HepG2 (cell line): ENCODE measurements around the gene PPP1R27. TPM values are rescaled to one million over a fixed set of nuclear protein-coding genes. Genes with fewer than 3 reads are reported as not detected.

Source experiments
- ATAC-seq: fragments of 200-7000 bp; cut with Tn5 transposase; 3 replicates; pipeline ENCODE4 v1.9.1; 2020; ENCODE audit warnings: mild to moderate bottlenecking, moderate library complexity
- BruUV-seq: library from RNA; stranded (reverse); fragments of 400-500 nt; replicated peaks from 2 replicates; lab custom pipeline; 2021; lab: Mats Ljungman, UMichigan
- CTCF ChIA-PET: fragments of 300-600 bp; formaldehyde crosslinking; extraction: SDS; loops from one replicate; lab custom pipeline; 2021; ENCODE audit warnings: low total read pairs, inconsistent platforms, low intra/inter-chr PET ratio; lab: Yijun Ruan, JAX
- POLR2A ChIA-PET: fragments of 350-600 bp; sonication (Branson Sonifier 250); formaldehyde crosslinking; loops from one replicate; lab custom pipeline; 2020; ENCODE audit warnings: antibody characterized with exemption, inconsistent platforms; lab: Yijun Ruan, JAX
- DNase-seq: peaks from one replicate; pipeline ENCODE4 v3.0.0-alpha.2; 2015; ENCODE audit warnings: low spot score
- FAIRE-seq: peaks from 3 replicates; lab custom pipeline; 2011; peaks lifted over from hg19 to GRCh38; lab: Jason Lieb, UNC
- H2AFZ ChIP-seq: one replicate; pipeline ENCODE4 v1.6.1; 2011; ENCODE audit warnings: low read length, inconsistent platforms
- H3K27ac ChIP-seq: fragments of 300-600 bp; 3 replicates; pipeline ENCODE4 v1.8.0; 2011; ENCODE audit warnings: mixed run types, mild to moderate bottlenecking, mixed read lengths, low read length, inconsistent platforms; ENCODE audit not compliant: insufficient read depth; ENCODE audit errors: extremely low read length
- H3K27me3 ChIP-seq, 2 experiments: fragments of 200-600 bp in 1 of 2; 2 replicates in 1 of 2; 3 replicates in 1 of 2; pipeline versions ENCODE4 v1.6.0 to v1.8.0; 2011; ENCODE audit warnings: low read length in 2 of 2, mild to moderate bottlenecking in 2 of 2, moderate library complexity in 2 of 2, inconsistent platforms in 1 of 2; ENCODE audit not compliant: insufficient read depth in 2 of 2, control insufficient read depth in 1 of 2
- H3K36me3 ChIP-seq, 2 experiments: fragments of 200-600 bp in 1 of 2; replicated peaks in 1 of 2; 2 replicates in 1 of 2; 3 replicates in 1 of 2; pipeline versions ENCODE4 v1.5.1 to v1.8.0; 2011; ENCODE audit warnings: low read length in 2 of 2, inconsistent platforms in 1 of 2; ENCODE audit not compliant: insufficient read depth in 2 of 2, control insufficient read depth in 1 of 2
- H3K4me1 ChIP-seq: 2 replicates; pipeline ENCODE4 v1.5.1; 2012; ENCODE audit warnings: low read length, inconsistent platforms; ENCODE audit not compliant: insufficient read depth
- H3K4me2 ChIP-seq: 2 replicates; pipeline ENCODE4 v1.6.0; 2011; ENCODE audit warnings: low read depth, low read length, inconsistent platforms
- H3K4me3 ChIP-seq, 3 experiments: fragments of 200-600 bp in 1 of 3; sonication (generic), shearing (Covaris generic) in 1 of 3; replicated peaks in 1 of 3; 2 replicates each; pipeline ENCODE4 v1.5.1; 2011 to 2016; ENCODE audit warnings: low read length in 3 of 3, inconsistent platforms in 2 of 3, low read depth in 2 of 3, mild to moderate bottlenecking in 2 of 3, control low read depth in 1 of 3, mixed read lengths in 1 of 3; ENCODE audit not compliant: insufficient read depth in 1 of 3
- H3K79me2 ChIP-seq: one replicate; pipeline ENCODE4 v1.6.1; 2011; ENCODE audit warnings: low read length, inconsistent platforms; ENCODE audit not compliant: insufficient read depth
- H3K9ac ChIP-seq: 2 replicates; pipeline ENCODE4 v1.6.0; 2011; ENCODE audit warnings: mild to moderate bottlenecking, low read depth, low read length, inconsistent platforms; ENCODE audit not compliant: insufficient read depth
- H3K9me3 ChIP-seq: 2 replicates; pipeline ENCODE4 v1.5.1; 2012; ENCODE audit warnings: mild to moderate bottlenecking, low read length
- H4K20me1 ChIP-seq: 2 replicates; pipeline ENCODE4 v1.6.0; 2011; ENCODE audit warnings: inconsistent platforms, mild to moderate bottlenecking, low read length, moderate library complexity; ENCODE audit not compliant: insufficient read depth
- ARNT2 ChIP-seq: sonication (generic); formaldehyde crosslinking; IDR thresholded peaks from 2 replicates; pipeline ENCODE4 v1.8.0; 2022; ENCODE audit warnings: mild to moderate bottlenecking, low read depth, missing genetic modification reagents, moderate library complexity
- CENPT ChIP-seq: sonication (generic); formaldehyde crosslinking; IDR thresholded peaks from 2 replicates; pipeline ENCODE4 v1.8.0; 2022; ENCODE audit warnings: low read depth, mild to moderate bottlenecking, moderate library complexity, missing genetic modification reagents
- POLR2G ChIP-seq: fragments of 200-400 bp; formaldehyde crosslinking; IDR thresholded peaks from 2 replicates; pipeline ENCODE4 v1.6.1; 2018; ENCODE audit warnings: mild to moderate bottlenecking, low read depth, low read length, moderate library complexity
- SAFB2 ChIP-seq: sonication (generic); formaldehyde crosslinking; IDR thresholded peaks from 2 replicates; pipeline ENCODE4 v1.5.1; 2020; ENCODE audit warnings: missing genetic modification reagents, low read depth, mild to moderate bottlenecking, borderline replicate concordance
- SMAD1 ChIP-seq: sonication (generic); formaldehyde crosslinking; IDR thresholded peaks from 2 replicates; pipeline ENCODE4 v1.4.0; 2020; ENCODE audit warnings: missing genetic modification reagents, low read depth, mild to moderate bottlenecking, borderline replicate concordance
- U2AF1 ChIP-seq: fragments of 200-400 bp; formaldehyde crosslinking; optimal IDR thresholded peaks from 2 replicates; pipeline ENCODE3; 2017; ENCODE audit warnings: mild to moderate bottlenecking, low read depth, low read length
- XBP1 ChIP-seq: sonication (generic); formaldehyde crosslinking; IDR thresholded peaks from 2 replicates; pipeline ENCODE4 v1.5.0; 2020; ENCODE audit warnings: missing genetic modification reagents
- ZBTB33 ChIP-seq: sonication (generic); formaldehyde crosslinking; IDR thresholded peaks from 2 replicates; pipeline ENCODE4 v1.4.0; 2020; ENCODE audit warnings: missing genetic modification reagents
- ZIK1 ChIP-seq: sonication (generic); formaldehyde crosslinking; IDR thresholded peaks from 2 replicates; pipeline ENCODE4 v1.5.0; 2020; ENCODE audit warnings: mild to moderate bottlenecking, low read depth, missing genetic modification reagents, borderline replicate concordance
- ZNF121 ChIP-seq: sonication (generic); formaldehyde crosslinking; IDR thresholded peaks from 2 replicates; pipeline ENCODE4 v1.5.0; 2020; ENCODE audit warnings: mild to moderate bottlenecking, missing genetic modification reagents
- ZNF660 ChIP-seq: sonication (generic); formaldehyde crosslinking; IDR thresholded peaks from 2 replicates; pipeline ENCODE4 v1.5.1; 2020; ENCODE audit warnings: mild to moderate bottlenecking, low read depth, missing genetic modification reagents, borderline replicate concordance
- ZNF768 ChIP-seq: sonication (generic); formaldehyde crosslinking; IDR thresholded peaks from 2 replicates; pipeline ENCODE4 v1.4.0; 2020; ENCODE audit warnings: missing genetic modification reagents
- ZNF770 ChIP-seq: sonication (generic); formaldehyde crosslinking; IDR thresholded peaks from 2 replicates; pipeline ENCODE4 v1.5.0; 2020; ENCODE audit warnings: mild to moderate bottlenecking, missing genetic modification reagents
- ZNF790 ChIP-seq: sonication (generic); formaldehyde crosslinking; IDR thresholded peaks from 2 replicates; pipeline ENCODE4 v1.8.0; 2022; ENCODE audit warnings: missing genetic modification reagents, mild to moderate bottlenecking, borderline replicate concordance
- WGBS: methylation state at CpG from one replicate; pipeline ENCODE4 v1.1.6; 2017; ENCODE audit warnings: low lambda C conversion rate; 5-methylcytosine and 5-hydroxymethylcytosine counted together
- in situ Hi-C: cut with HindIII; loops from 2 replicates; pipeline ENCODE4 v1.10.0; 2017; ENCODE audit warnings: low pct_unique_long_range_greater_than_20kb; ENCODE audit not compliant: extremely low pct_ligation_motif_present
- intact Hi-C: fragments of 100-400 bp; cut with micrococcal nuclease; formaldehyde crosslinking; loops from one replicate; pipeline ENCODE4 v1.10.0; 2022; ENCODE audit not compliant: unreplicated experiment
- polyA plus RNA-seq, 8 experiments: library from polyadenylated mRNA; depleted of rRNA in 3 of 8; stranded (reverse) in 7 of 8; unstranded in 1 of 8; fragments of >200 nt; fragmentation: Illumina TruSeq in 4 of 8; extraction: Trizol in 4 of 8; gene quantifications; 2 replicates each; pipeline versions ENCODE4 v1.2.1 to v1.2.3, GENCODE V29; 2011 to 2016; ENCODE audit warnings: low read depth in 4 of 8, missing spikeins in 1 of 8, mixed read lengths in 1 of 8; ENCODE audit not compliant: insufficient read depth in 1 of 8
- total RNA-seq, 5 experiments: library from RNA; depleted of rRNA; stranded (reverse); fragments of >200 nt; fragmentation: Illumina TruSeq; extraction: Trizol; gene quantifications; 2 replicates each; pipeline ENCODE4 v1.2.3, GENCODE V29; 2016; ENCODE audit warnings: low read depth in 1 of 5
- TF ChIP-seq, protein P1 (sequence below): sonication (generic); formaldehyde crosslinking; IDR thresholded peaks from 2 replicates; pipeline ENCODE4 v1.8.1; 2022; ENCODE audit warnings: mild to moderate bottlenecking, missing genetic modification reagents
- TF ChIP-seq, protein P2 (sequence below): sonication (generic); formaldehyde crosslinking; IDR thresholded peaks from 2 replicates; pipeline ENCODE4 v1.9.0; 2021; ENCODE audit warnings: missing genetic modification reagents, borderline replicate concordance

Gene PPP1R27
- total and polyA plus RNA-seq, 2 of the 13 experiments (the other 11 are each of a cell fraction or from before 2014, with no cell fraction given) = 0.17 to 1.00 TPM

- no peaks in the 10 kb centered on the region for H3K9me3 ChIP-seq
- no peaks in the 10 kb centered on the region for H3K27me3 ChIP-seq
- TF ChIP-seq ZBTB33 (CRISPR knock-in tag) = peak; percentile 56; the same call in 1 of the 2 replicates
- TF ChIP-seq, protein P1, sequence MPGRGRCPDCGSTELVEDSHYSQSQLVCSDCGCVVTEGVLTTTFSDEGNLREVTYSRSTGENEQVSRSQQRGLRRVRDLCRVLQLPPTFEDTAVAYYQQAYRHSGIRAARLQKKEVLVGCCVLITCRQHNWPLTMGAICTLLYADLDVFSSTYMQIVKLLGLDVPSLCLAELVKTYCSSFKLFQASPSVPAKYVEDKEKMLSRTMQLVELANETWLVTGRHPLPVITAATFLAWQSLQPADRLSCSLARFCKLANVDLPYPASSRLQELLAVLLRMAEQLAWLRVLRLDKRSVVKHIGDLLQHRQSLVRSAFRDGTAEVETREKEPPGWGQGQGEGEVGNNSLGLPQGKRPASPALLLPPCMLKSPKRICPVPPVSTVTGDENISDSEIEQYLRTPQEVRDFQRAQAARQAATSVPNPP (CRISPR knock-in tag) = 0 out of 2 replicates have a peak, but pooled peaks have one; percentile 18
- no peak for TF ChIP-seq CENPT (CRISPR knock-in tag)
- 0 out of 2 replicates have a peak, but pooled peaks have one; percentile 62 for TF ChIP-seq ARNT2 (CRISPR knock-in tag)
- TF ChIP-seq ZNF768 (CRISPR knock-in tag) = 0 out of 2 replicates have a peak, but pooled peaks have one; percentile 6
- TF ChIP-seq ZNF790 (CRISPR knock-in tag) = no peak
- no peak for TF ChIP-seq SMAD1 (CRISPR knock-in tag)
- no peak for TF ChIP-seq XBP1 (CRISPR knock-in tag)
- TF ChIP-seq SAFB2 (CRISPR knock-in tag) = no peak
- TF ChIP-seq ZNF770 (CRISPR knock-in tag) = peak; percentile 89
- TF ChIP-seq U2AF1 = no peak
- TF ChIP-seq ZIK1 (CRISPR knock-in tag) = 0 out of 2 replicates have a peak, but pooled peaks have one; percentile 18
- no peak for TF ChIP-seq ZNF660 (CRISPR knock-in tag)
- no peak for TF ChIP-seq POLR2G
- TF ChIP-seq ZNF121 (CRISPR knock-in tag) = 0 out of 2 replicates have a peak, but pooled peaks have one; percentile 7
- TF ChIP-seq, protein P2, sequence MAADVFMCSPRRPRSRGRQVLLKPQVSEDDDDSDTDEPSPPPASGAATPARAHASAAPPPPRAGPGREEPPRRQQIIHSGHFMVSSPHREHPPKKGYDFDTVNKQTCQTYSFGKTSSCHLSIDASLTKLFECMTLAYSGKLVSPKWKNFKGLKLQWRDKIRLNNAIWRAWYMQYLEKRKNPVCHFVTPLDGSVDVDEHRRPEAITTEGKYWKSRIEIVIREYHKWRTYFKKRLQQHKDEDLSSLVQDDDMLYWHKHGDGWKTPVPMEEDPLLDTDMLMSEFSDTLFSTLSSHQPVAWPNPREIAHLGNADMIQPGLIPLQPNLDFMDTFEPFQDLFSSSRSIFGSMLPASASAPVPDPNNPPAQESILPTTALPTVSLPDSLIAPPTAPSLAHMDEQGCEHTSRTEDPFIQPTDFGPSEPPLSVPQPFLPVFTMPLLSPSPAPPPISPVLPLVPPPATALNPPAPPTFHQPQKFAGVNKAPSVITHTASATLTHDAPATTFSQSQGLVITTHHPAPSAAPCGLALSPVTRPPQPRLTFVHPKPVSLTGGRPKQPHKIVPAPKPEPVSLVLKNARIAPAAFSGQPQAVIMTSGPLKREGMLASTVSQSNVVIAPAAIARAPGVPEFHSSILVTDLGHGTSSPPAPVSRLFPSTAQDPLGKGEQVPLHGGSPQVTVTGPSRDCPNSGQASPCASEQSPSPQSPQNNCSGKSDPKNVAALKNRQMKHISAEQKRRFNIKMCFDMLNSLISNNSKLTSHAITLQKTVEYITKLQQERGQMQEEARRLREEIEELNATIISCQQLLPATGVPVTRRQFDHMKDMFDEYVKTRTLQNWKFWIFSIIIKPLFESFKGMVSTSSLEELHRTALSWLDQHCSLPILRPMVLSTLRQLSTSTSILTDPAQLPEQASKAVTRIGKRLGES (CRISPR knock-in tag) = no peak
- H2AFZ ChIP-seq = no peak overlapping the region
- no peak overlapping the region for H3K4me2 ChIP-seq
- intact Hi-C loops (no loop called here), in situ Hi-C loops (no loop called here)
- ATAC-seq (no peak), FAIRE-seq (no peak), DNase-seq (no peak)
- H3K4me3 ChIP-seq = no peak overlapping the region
- BruUV-seq = no TSS peak
- H4K20me1 ChIP-seq = peaks cover 6% of the 10 kb centered on the region; the same call in 1 of the 2 replicates
- 95% methylated on average over 11 of the region's 11 CpGs for WGBS
- peaks cover 36 to 48% of the 10 kb centered on the region in 2 experiments for H3K36me3 ChIP-seq
- CTCF ChIA-PET = no interaction called here
- no peak overlapping the region for H3K27ac ChIP-seq
- H3K4me1 ChIP-seq = peaks cover 32% of the 10 kb centered on the region
- H3K9ac ChIP-seq = no peak overlapping the region
- POLR2A ChIA-PET = interaction anchor here (0.7 to 8.9 kb wide), 8 partner anchors 9 to 115 kb away, joined by 3 to 40 read pairs (median 6); partner anchors contain the start of genes MCRIP1 and P4HB
- no peaks in the 10 kb centered on the region for H3K79me2 ChIP-seq
These were observed 7.5 kb upstream of the PPP1R27 start for GRCh38 chr17:81842378-81842724.
